ENCODE measurements around the gene ZNF618.

ZNF618 gene

GRCh38 chr9:114083666-114084065, 207.6 kb downstream of the ZNF618 start:
- Histone ChIP-seq H3K4me1 (ENCODE audit: control extremely low read depth in 1 of 4, control insufficient read depth in 4 of 4, insufficient read depth in 4 of 4, low read length in 3 of 4) (no peaks in the 10 kb centered on the region), H3K4me3 (ENCODE audit: control insufficient read depth in 1 of 7, extremely low read depth in 1 of 7, insufficient read depth in 4 of 7, low read depth in 2 of 7, low read length in 6 of 7) (no peak overlapping the region), H3K27me3 (replicated peaks in 2 of 5; ENCODE audit: control insufficient read depth in 4 of 5, insufficient read depth in 5 of 5, low read length in 4 of 5) (no peaks in the 10 kb centered on the region), H3K36me3 (ENCODE audit: control insufficient read depth in 4 of 4, insufficient read depth in 4 of 4, low read length in 3 of 4) (no peaks in the 10 kb centered on the region), H3K27ac (ENCODE audit: insufficient read depth in 1 of 2, low read depth in 1 of 2, low read length in 2 of 2, poor library complexity in 1 of 2, severe bottlenecking in 2 of 2) (no peak overlapping the region), H3K9me3 (ENCODE audit: control extremely low read depth in 1 of 5, control insufficient read depth in 4 of 5, insufficient read depth in 2 of 5, low read depth in 1 of 5, low read length in 4 of 5) (no peaks in the 10 kb centered on the region)
- POLR2A ChIA-PET: no interaction called here
- no peak for DNase-seq
- 95% methylated on average over 6 of the region's 6 CpGs for WGBS (ENCODE audit: insufficient coverage)
- CTCF ChIA-PET: interaction anchor here (1.0 to 3.8 kb wide), 17 partner anchors 9 to 220 kb away, joined by 3 to 32 read pairs (median 5); no protein-coding TSS in a partner anchor

DNA sequence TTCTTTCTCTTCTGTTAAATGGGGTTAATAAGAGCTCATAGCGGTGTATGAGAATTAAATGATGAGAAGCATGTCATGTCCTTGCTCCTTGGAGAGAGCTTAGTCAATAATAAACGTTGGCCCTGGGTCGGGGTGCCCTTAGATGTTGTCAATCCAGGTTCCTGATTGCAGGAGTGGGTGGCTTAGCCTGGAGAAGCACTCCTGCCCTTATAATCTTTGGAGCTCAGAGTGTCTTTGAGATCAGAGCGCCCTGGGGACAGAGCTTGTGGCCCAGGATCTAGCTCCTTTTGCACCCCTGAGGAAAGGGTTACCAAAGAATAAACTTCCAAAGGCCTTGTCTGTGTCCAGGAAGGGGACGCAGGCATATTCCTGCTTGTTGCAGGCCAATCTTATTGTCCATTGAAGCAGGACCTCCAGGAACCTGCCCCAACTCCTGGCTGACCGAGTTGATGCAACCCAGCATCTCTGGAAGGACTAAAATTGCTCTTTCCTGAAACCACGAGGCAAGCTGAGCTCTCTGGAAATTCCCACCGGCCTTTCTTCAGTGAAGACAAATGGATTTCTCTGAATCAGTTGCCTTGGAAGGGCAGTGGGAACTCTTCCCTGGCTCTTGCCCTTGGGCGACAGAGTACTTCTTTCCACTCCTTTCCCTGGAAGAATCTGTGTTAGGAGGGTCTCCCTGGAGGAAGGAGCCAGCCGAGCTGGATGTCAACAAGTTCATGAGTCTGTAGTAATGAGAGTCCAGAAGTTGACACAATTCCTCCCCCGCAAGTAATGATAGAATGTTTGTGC, 208.4 kb downstream of the ZNF618 start:
- H3K4me3 ChIP-seq (ENCODE audit: control insufficient read depth in 1 of 7, extremely low read depth in 1 of 7, insufficient read depth in 4 of 7, low read depth in 2 of 7, low read length in 6 of 7): no peak overlapping the region
- no peaks in the 10 kb centered on the region for H3K36me3 ChIP-seq (ENCODE audit: control insufficient read depth in 4 of 4, insufficient read depth in 4 of 4, low read length in 3 of 4)
- DNase-seq: no peak
- H3K4me1 ChIP-seq (ENCODE audit: control extremely low read depth in 1 of 4, control insufficient read depth in 4 of 4, insufficient read depth in 4 of 4, low read length in 3 of 4): no peaks in the 10 kb centered on the region
- H3K27me3 ChIP-seq (replicated peaks in 2 of 5; ENCODE audit: control insufficient read depth in 4 of 5, insufficient read depth in 5 of 5, low read length in 4 of 5): no peaks in the 10 kb centered on the region
- POLR2A ChIA-PET: no interaction called here
- CTCF ChIA-PET: interaction anchor here (1.0 to 3.8 kb wide), 8 partner anchors 9 to 220 kb away, joined by 3 to 32 read pairs (median 6); no protein-coding TSS in a partner anchor
- WGBS (ENCODE audit: insufficient coverage): 93% methylated on average over 9 of the region's 11 CpGs
- no peaks in the 10 kb centered on the region for H3K9me3 ChIP-seq (ENCODE audit: control extremely low read depth in 1 of 5, control insufficient read depth in 4 of 5, insufficient read depth in 2 of 5, low read depth in 1 of 5, low read length in 4 of 5)
- H3K27ac ChIP-seq (ENCODE audit: insufficient read depth in 1 of 2, low read depth in 1 of 2, low read length in 2 of 2, poor library complexity in 1 of 2, severe bottlenecking in 2 of 2): no peak overlapping the region

DNA sequence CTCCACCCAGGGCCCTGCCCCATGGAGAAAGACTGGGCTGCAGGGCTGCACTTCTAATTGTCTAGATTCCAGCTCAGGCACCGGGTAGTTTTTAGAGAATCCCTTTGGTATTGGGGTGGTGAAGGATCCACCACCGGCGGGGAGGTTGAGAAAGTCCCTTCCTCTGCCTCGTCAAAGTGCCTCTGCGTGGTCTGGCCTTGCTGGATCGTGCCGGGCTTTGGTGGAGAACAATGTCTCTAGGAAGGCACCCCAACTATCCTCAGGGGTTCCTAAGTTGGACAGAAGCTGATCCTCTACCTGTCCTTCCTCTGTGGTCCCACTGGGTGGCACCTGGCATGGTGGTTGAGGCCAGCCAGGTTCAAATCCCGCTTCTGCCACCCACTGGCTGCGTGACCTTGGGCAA, 209.3 kb downstream of the ZNF618 start:
- H3K9me3 ChIP-seq (ENCODE audit: control extremely low read depth in 1 of 5, control insufficient read depth in 4 of 5, insufficient read depth in 2 of 5, low read depth in 1 of 5, low read length in 4 of 5): no peaks in the 10 kb centered on the region
- no peak overlapping the region for H3K4me3 ChIP-seq (ENCODE audit: control insufficient read depth in 1 of 7, extremely low read depth in 1 of 7, insufficient read depth in 4 of 7, low read depth in 2 of 7, low read length in 6 of 7)
- no peak overlapping the region for H3K27ac ChIP-seq (ENCODE audit: insufficient read depth in 1 of 2, low read depth in 1 of 2, low read length in 2 of 2, poor library complexity in 1 of 2, severe bottlenecking in 2 of 2)
- no peak for DNase-seq
- no peaks in the 10 kb centered on the region for H3K4me1 ChIP-seq (ENCODE audit: control extremely low read depth in 1 of 4, control insufficient read depth in 4 of 4, insufficient read depth in 4 of 4, low read length in 3 of 4)
- CTCF ChIA-PET: interaction anchor here (1.2 to 1.4 kb wide), 2 partner anchors 8 to 206 kb away, joined by 4 read pairs; no protein-coding TSS in a partner anchor
- H3K36me3 ChIP-seq (ENCODE audit: control insufficient read depth in 4 of 4, insufficient read depth in 4 of 4, low read length in 3 of 4): no peaks in the 10 kb centered on the region
- WGBS (ENCODE audit: insufficient coverage): 99% methylated on average over 7 of the region's 9 CpGs
- peaks cover 0 to 3% (median 0%) of the 10 kb centered on the region in 5 experiments for H3K27me3 ChIP-seq (replicated peaks in 2 of 5; ENCODE audit: control insufficient read depth in 4 of 5, insufficient read depth in 5 of 5, low read length in 4 of 5)
- POLR2A ChIA-PET: no interaction called here

DNA sequence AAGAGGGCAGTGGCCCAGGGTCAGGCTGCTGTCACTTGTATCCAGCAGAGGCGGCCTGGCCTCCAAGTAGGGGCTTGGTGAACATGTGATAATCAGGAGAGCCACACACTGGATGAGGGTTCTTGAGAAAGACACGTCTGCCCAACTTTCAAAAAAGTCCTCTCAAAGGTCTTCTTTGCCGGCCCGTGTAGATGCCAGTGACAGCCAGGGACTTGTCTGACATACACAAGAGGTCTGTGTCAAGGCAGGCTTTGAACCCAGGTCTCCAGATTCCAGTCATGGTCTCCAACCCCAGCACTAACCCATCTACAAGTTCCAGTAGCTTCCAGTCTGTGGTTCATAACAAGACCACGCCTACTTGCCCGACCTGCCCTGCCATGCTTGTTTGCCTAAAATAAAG, 209.9 kb downstream of the ZNF618 start:
- 98% methylated on average over 6 of the region's 6 CpGs for WGBS (ENCODE audit: insufficient coverage)
- CTCF ChIA-PET: interaction anchor here (1.2 kb wide), 1 partner anchor 205 kb away, joined by 4 read pairs; no protein-coding TSS in a partner anchor
- no peaks in the 10 kb centered on the region for H3K9me3 ChIP-seq (ENCODE audit: control extremely low read depth in 1 of 5, control insufficient read depth in 4 of 5, insufficient read depth in 2 of 5, low read depth in 1 of 5, low read length in 4 of 5)
- peaks cover 0 to 3% (median 0%) of the 10 kb centered on the region in 5 experiments for H3K27me3 ChIP-seq (replicated peaks in 2 of 5; ENCODE audit: control insufficient read depth in 4 of 5, insufficient read depth in 5 of 5, low read length in 4 of 5)
- no peaks in the 10 kb centered on the region for H3K4me1 ChIP-seq (ENCODE audit: control extremely low read depth in 1 of 4, control insufficient read depth in 4 of 4, insufficient read depth in 4 of 4, low read length in 3 of 4)
- no peaks in the 10 kb centered on the region for H3K36me3 ChIP-seq (ENCODE audit: control insufficient read depth in 4 of 4, insufficient read depth in 4 of 4, low read length in 3 of 4)
- POLR2A ChIA-PET: no interaction called here
- H3K27ac ChIP-seq (ENCODE audit: insufficient read depth in 1 of 2, low read depth in 1 of 2, low read length in 2 of 2, poor library complexity in 1 of 2, severe bottlenecking in 2 of 2): no peak overlapping the region
- H3K4me3 ChIP-seq (ENCODE audit: control insufficient read depth in 1 of 7, extremely low read depth in 1 of 7, insufficient read depth in 4 of 7, low read depth in 2 of 7, low read length in 6 of 7): no peak overlapping the region
- DNase-seq: no peak

DNA sequence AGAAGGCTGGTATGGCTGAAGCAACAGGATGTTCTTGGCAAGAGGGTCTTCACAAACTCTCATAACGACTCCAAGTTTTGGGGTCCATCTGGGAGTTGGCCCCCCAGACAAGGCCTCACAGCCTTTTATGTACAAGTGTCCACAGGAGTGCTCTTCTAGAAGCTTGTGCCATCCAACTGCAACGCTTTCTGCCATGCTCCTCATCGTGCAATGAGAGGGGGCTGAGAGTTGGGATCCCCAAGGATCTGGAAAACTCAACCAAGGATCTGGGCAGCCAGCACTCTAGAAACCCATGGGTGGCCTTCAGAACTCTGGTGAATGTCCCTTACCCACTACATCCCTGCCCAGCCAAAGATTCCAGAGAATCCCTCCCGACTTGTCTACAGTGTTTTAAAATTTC, 210.5 kb downstream of the ZNF618 start:
- POLR2A ChIA-PET: no interaction called here
- WGBS (ENCODE audit: insufficient coverage): 91% methylated on average over 4 of the region's 4 CpGs
- no peaks in the 10 kb centered on the region for H3K9me3 ChIP-seq (ENCODE audit: control extremely low read depth in 1 of 5, control insufficient read depth in 4 of 5, insufficient read depth in 2 of 5, low read depth in 1 of 5, low read length in 4 of 5)

GRCh38 chr9:114087721-114088120, 211.6 kb downstream of the ZNF618 start:
- DNase-seq: no peak
- no peaks in the 10 kb centered on the region for H3K36me3 ChIP-seq (ENCODE audit: control insufficient read depth in 4 of 4, insufficient read depth in 4 of 4, low read length in 3 of 4)
- no peaks in the 10 kb centered on the region for H3K9me3 ChIP-seq (ENCODE audit: control extremely low read depth in 1 of 5, control insufficient read depth in 4 of 5, insufficient read depth in 2 of 5, low read depth in 1 of 5, low read length in 4 of 5)
- ChIA-PET POLR2A (no interaction called here), CTCF (interaction anchor here (0.8 kb wide), 1 partner anchor 9 kb away, joined by 4 read pairs; no protein-coding TSS in a partner anchor)
- H3K4me3 ChIP-seq (ENCODE audit: control insufficient read depth in 1 of 7, extremely low read depth in 1 of 7, insufficient read depth in 4 of 7, low read depth in 2 of 7, low read length in 6 of 7): no peak overlapping the region
- no peaks in the 10 kb centered on the region for H3K4me1 ChIP-seq (ENCODE audit: control extremely low read depth in 1 of 4, control insufficient read depth in 4 of 4, insufficient read depth in 4 of 4, low read length in 3 of 4)
- H3K27me3 ChIP-seq (replicated peaks in 2 of 5; ENCODE audit: control insufficient read depth in 4 of 5, insufficient read depth in 5 of 5, low read length in 4 of 5): peaks cover 0 to 3% (median 0%) of the 10 kb centered on the region in 5 experiments
- H3K27ac ChIP-seq (ENCODE audit: insufficient read depth in 1 of 2, low read depth in 1 of 2, low read length in 2 of 2, poor library complexity in 1 of 2, severe bottlenecking in 2 of 2): no peak overlapping the region
- 84% methylated on average over 6 of the region's 7 CpGs for WGBS (ENCODE audit: insufficient coverage)

More for the DNA sequence above, 210.5 kb downstream of the ZNF618 start:
- Histone ChIP-seq H3K27me3 (replicated peaks in 2 of 5; ENCODE audit: control insufficient read depth in 4 of 5, insufficient read depth in 5 of 5, low read length in 4 of 5) (peaks cover 0 to 3% (median 0%) of the 10 kb centered on the region in 5 experiments), H3K36me3 (ENCODE audit: control insufficient read depth in 4 of 4, insufficient read depth in 4 of 4, low read length in 3 of 4) (no peaks in the 10 kb centered on the region), H3K4me1 (ENCODE audit: control extremely low read depth in 1 of 4, control insufficient read depth in 4 of 4, insufficient read depth in 4 of 4, low read length in 3 of 4) (no peaks in the 10 kb centered on the region), H3K4me3 (ENCODE audit: control insufficient read depth in 1 of 7, extremely low read depth in 1 of 7, insufficient read depth in 4 of 7, low read depth in 2 of 7, low read length in 6 of 7) (no peak overlapping the region), H3K27ac (ENCODE audit: insufficient read depth in 1 of 2, low read depth in 1 of 2, low read length in 2 of 2, poor library complexity in 1 of 2, severe bottlenecking in 2 of 2) (no peak overlapping the region)
- no peak for DNase-seq
- CTCF ChIA-PET: interaction anchor here (1.2 kb wide), 1 partner anchor 205 kb away, joined by 4 read pairs; no protein-coding TSS in a partner anchor

DNA sequence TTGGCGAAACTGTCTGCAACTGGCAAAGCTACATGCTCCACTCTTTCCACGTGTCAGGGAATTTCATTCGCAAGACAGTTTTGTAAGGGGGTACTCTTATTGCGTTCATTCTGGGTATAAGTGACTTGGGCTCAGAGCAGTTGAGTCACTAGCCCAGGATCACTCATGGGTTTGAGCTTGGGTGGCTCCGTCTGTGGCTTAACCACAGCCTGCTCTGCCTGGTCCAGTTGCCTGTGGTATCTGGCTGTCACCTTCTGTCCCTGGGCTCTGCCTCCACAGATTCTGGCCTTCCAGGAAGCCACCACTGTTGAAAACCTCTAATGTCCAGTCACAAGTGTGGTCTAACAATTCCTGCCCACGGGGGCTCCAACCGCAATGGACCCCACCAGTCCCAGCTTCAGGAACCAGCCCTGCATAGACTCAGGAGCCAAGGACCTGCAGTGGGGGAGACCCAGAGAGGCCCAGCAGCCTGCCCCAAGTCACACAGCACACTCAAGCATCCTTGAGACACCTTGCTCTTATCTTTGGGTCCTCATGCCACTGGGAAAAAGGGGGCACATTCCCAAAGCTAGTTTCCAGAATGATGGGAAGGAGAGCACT, 212.6 kb downstream of the ZNF618 start:
- 90% methylated on average over 6 of the region's 7 CpGs for WGBS (ENCODE audit: insufficient coverage)

More for the DNA sequence above, 212.6 kb downstream of the ZNF618 start:
- ChIA-PET POLR2A (no interaction called here), CTCF (interaction anchor here (1.0 to 1.4 kb wide), 4 partner anchors 16 to 202 kb away, joined by 3 to 5 read pairs (median 4); no protein-coding TSS in a partner anchor)
- Histone ChIP-seq H3K9me3 (ENCODE audit: control extremely low read depth in 1 of 5, control insufficient read depth in 4 of 5, insufficient read depth in 2 of 5, low read depth in 1 of 5, low read length in 4 of 5) (no peaks in the 10 kb centered on the region), H3K4me3 (ENCODE audit: control insufficient read depth in 1 of 7, extremely low read depth in 1 of 7, insufficient read depth in 4 of 7, low read depth in 2 of 7, low read length in 6 of 7) (no peak overlapping the region), H3K36me3 (ENCODE audit: control insufficient read depth in 4 of 4, insufficient read depth in 4 of 4, low read length in 3 of 4) (no peaks in the 10 kb centered on the region), H3K4me1 (ENCODE audit: control extremely low read depth in 1 of 4, control insufficient read depth in 4 of 4, insufficient read depth in 4 of 4, low read length in 3 of 4) (no peaks in the 10 kb centered on the region), H3K27ac (ENCODE audit: insufficient read depth in 1 of 2, low read depth in 1 of 2, low read length in 2 of 2, poor library complexity in 1 of 2, severe bottlenecking in 2 of 2) (no peak overlapping the region), H3K27me3 (replicated peaks in 2 of 5; ENCODE audit: control insufficient read depth in 4 of 5, insufficient read depth in 5 of 5, low read length in 4 of 5) (peaks cover 0 to 3% (median 0%) of the 10 kb centered on the region in 5 experiments)
- DNase-seq: no peak
